ENCODE results near the gene NOTCH1. TPM values are rescaled to one million over a fixed set of nuclear protein-coding genes. Genes with fewer than 3 reads are reported as not detected.
A peak's percentile ranks its signal among the peaks of the same experiment; 100 is the strongest.

NOTCH1 gene
- total RNA-seq, 1 donor from 2014 or later = 17.6 TPM

GRCh38 chr9:136552117-136552703 lies 6.4 kb upstream of the NOTCH1 start:
- no peak for DNase-seq
- Histone ChIP-seq H3K27me3 (ENCODE audit: low read depth) (no peaks in the 10 kb centered on the region), H3K9me3 (replicated peaks) (no peaks in the 10 kb centered on the region), H3K27ac (replicated peaks) (peak overlapping the region; percentile 64), H3K4me3 (no peak overlapping the region), H3K4me1 (peaks cover 32% of the 10 kb centered on the region), H3K36me3 (no peaks in the 10 kb centered on the region)
- intact Hi-C loops (cut with micrococcal nuclease) = no loop called here
- TF ChIP-seq CTCF (IDR thresholded peaks at IDR 0.05; ENCODE audit: borderline replicate concordance) = no peak

GRCh38 chr9:136551401-136552116 lies 5.7 kb upstream of the NOTCH1 start:
- H3K4me3 ChIP-seq = peak overlapping the region; percentile 39
- H3K27me3 ChIP-seq (ENCODE audit: low read depth) = no peaks in the 10 kb centered on the region
- no peaks in the 10 kb centered on the region for H3K9me3 ChIP-seq (replicated peaks)
- H3K27ac ChIP-seq (replicated peaks) = peak overlapping the region; percentile 64
- TF ChIP-seq CTCF (IDR thresholded peaks at IDR 0.05; ENCODE audit: borderline replicate concordance) = no peak
- H3K36me3 ChIP-seq = no peaks in the 10 kb centered on the region
- peak; percentile 81 for DNase-seq
- intact Hi-C loops (cut with micrococcal nuclease) = no loop called here
- peaks cover 39% of the 10 kb centered on the region for H3K4me1 ChIP-seq

- no peak for DNase-seq
- Histone ChIP-seq H3K27ac (replicated peaks) (peak overlapping the region; percentile 64), H3K27me3 (ENCODE audit: low read depth) (no peaks in the 10 kb centered on the region), H3K4me3 (no peak overlapping the region), H3K9me3 (replicated peaks) (no peaks in the 10 kb centered on the region), H3K4me1 (peaks cover 43% of the 10 kb centered on the region), H3K36me3 (no peaks in the 10 kb centered on the region)
- no peak for TF ChIP-seq CTCF (IDR thresholded peaks at IDR 0.05; ENCODE audit: borderline replicate concordance)
- intact Hi-C loops (cut with micrococcal nuclease) = no loop called here
Observed at GRCh38 chr9:136550439-136551289, 4.8 kb upstream of the NOTCH1 start.

GRCh38 chr9:136549010-136549980 lies 3.4 kb upstream of the NOTCH1 start:
- Histone ChIP-seq H3K27me3 (ENCODE audit: low read depth) (no peaks in the 10 kb centered on the region), H3K27ac (replicated peaks) (no peak overlapping the region), H3K9me3 (replicated peaks) (no peaks in the 10 kb centered on the region), H3K36me3 (no peaks in the 10 kb centered on the region), H3K4me1 (peaks cover 56% of the 10 kb centered on the region), H3K4me3 (no peak overlapping the region)
- no peak for TF ChIP-seq CTCF (IDR thresholded peaks at IDR 0.05; ENCODE audit: borderline replicate concordance)
- DNase-seq = no peak
- intact Hi-C loops (cut with micrococcal nuclease) = no loop called here
